Loucy (cell line): ENCODE data around the gene TOM1L1.

Experiments used
- H2AFZ ChIP-seq: fragments of 200-600 bp; sonication (generic); 2 replicates; pipeline ENCODE4 v1.6.0; 2016; ENCODE audit warnings: antibody characterized with exemption, mild to moderate bottlenecking, low read length, moderate library complexity
- H3F3A ChIP-seq: fragments of 200-600 bp; 2 replicates; pipeline ENCODE4 v1.6.0; 2016; ENCODE audit warnings: antibody characterized with exemption, low read depth, mild to moderate bottlenecking
- H3K27me3 ChIP-seq: fragments of 200-600 bp; sonication (generic); 2 replicates; pipeline ENCODE4 v1.6.1; 2014; ENCODE audit warnings: low read length, mild to moderate bottlenecking; ENCODE audit not compliant: insufficient read depth, poor library complexity, severe bottlenecking
- H3K36me3 ChIP-seq: fragments of 200-600 bp; sonication (generic); 2 replicates; pipeline ENCODE4 v1.6.1; 2016; ENCODE audit warnings: low read length; ENCODE audit not compliant: insufficient read depth
- H3K4me1 ChIP-seq: fragments of 200-600 bp; sonication (generic); 2 replicates; pipeline ENCODE4 v1.5.1; 2014; ENCODE audit warnings: low read length, mild to moderate bottlenecking; ENCODE audit not compliant: insufficient read depth, poor library complexity, severe bottlenecking
- H3K4me2 ChIP-seq: fragments of 200-600 bp; sonication (generic); 2 replicates; pipeline ENCODE4 v1.6.0; 2014; ENCODE audit warnings: antibody characterized with exemption, low read length, low read depth, mild to moderate bottlenecking; ENCODE audit not compliant: poor library complexity, severe bottlenecking
- H3K4me3 ChIP-seq: fragments of 200-600 bp; sonication (generic); 2 replicates; pipeline ENCODE4 v1.5.1; 2014; ENCODE audit warnings: low read length, mild to moderate bottlenecking, mixed read lengths; ENCODE audit not compliant: poor library complexity, severe bottlenecking
- H3K79me2 ChIP-seq: fragments of 200-600 bp; sonication (generic); 2 replicates; pipeline ENCODE4 v1.6.1; 2014; ENCODE audit warnings: low read length; ENCODE audit not compliant: insufficient read depth
- H3K9ac ChIP-seq: fragments of 200-600 bp; sonication (generic); 2 replicates; pipeline ENCODE4 v1.6.0; 2014; ENCODE audit warnings: mild to moderate bottlenecking, low read depth, low read length, moderate library complexity; ENCODE audit not compliant: poor library complexity, severe bottlenecking
- H3K9me2 ChIP-seq: fragments of 200-600 bp; sonication (generic); replicated peaks from 2 replicates; pipeline ENCODE4 v1.6.1; 2016; ENCODE audit warnings: low read depth, low read length, mixed read lengths
- H3K9me3 ChIP-seq: fragments of 200-600 bp; sonication (generic); 2 replicates; pipeline ENCODE4 v1.6.1; 2014; ENCODE audit warnings: mild to moderate bottlenecking, antibody characterized with exemption, low read length, low read depth; ENCODE audit not compliant: insufficient read depth
- H4K20me1 ChIP-seq: fragments of 200-600 bp; sonication (generic); 2 replicates; pipeline ENCODE4 v1.6.0; 2014; ENCODE audit warnings: antibody characterized with exemption, low read length, mild to moderate bottlenecking; ENCODE audit not compliant: insufficient read depth, poor library complexity, severe bottlenecking
- EZH2phosphoT487 ChIP-seq: fragments of 200-600 bp; IDR thresholded peaks from 2 replicates; pipeline ENCODE4 v1.6.1; 2018; ENCODE audit warnings: antibody characterized with exemption, mild to moderate bottlenecking, moderate library complexity, borderline replicate concordance
- TF ChIP-seq, protein P1 (sequence below): fragments of 200-600 bp; sonication (generic); conservative IDR thresholded peaks from 2 replicates; pipeline ENCODE4 v1.5.1; 2014; ENCODE audit warnings: mild to moderate bottlenecking, antibody characterized with exemption, low read length

Gene TOM1L1

DNA sequence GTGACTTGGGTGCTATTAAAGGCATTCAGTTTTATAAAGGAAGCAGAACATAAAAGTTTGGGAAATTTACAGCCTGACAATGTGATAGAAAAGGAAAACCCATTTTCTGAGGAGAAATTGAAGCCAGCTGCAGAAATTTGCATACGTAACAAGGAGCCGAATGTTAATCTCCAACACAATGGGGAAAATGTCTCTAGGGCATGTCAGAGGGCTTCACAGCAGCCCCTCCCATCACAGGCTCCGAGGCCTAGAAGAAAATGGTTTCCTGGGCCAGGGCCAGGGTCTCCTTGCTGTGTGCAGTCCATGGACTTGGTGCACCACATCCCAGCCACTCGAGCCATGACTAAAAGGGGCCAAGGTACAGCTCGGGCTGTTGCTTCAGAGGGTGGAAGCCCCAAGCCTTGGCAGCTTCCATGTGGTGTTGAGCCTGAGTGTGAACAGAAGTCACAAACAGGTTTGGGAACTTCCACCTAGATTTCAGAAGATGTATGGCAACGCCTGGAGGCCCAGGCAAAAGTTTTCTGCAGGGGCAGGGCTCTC lies 23.9 kb upstream of the TOM1L1 start:
- no peaks in the 10 kb centered on the region for H3F3A ChIP-seq
- H3K4me1 ChIP-seq, result no peaks in the 10 kb centered on the region
- no peak overlapping the region for H3K9ac ChIP-seq
- H3K4me3 ChIP-seq, result no peak overlapping the region
- H4K20me1 ChIP-seq, result no peaks in the 10 kb centered on the region
- no peaks in the 10 kb centered on the region for H3K79me2 ChIP-seq
- no peaks in the 10 kb centered on the region for H3K27me3 ChIP-seq
- H3K4me2 ChIP-seq, result no peak overlapping the region
- H3K9me2 ChIP-seq, result no peaks in the 10 kb centered on the region
- no peak overlapping the region for H2AFZ ChIP-seq
- H3K36me3 ChIP-seq, result no peaks in the 10 kb centered on the region
- no peaks in the 10 kb centered on the region for H3K9me3 ChIP-seq
- no peak for TF ChIP-seq EZH2phosphoT487
- TF ChIP-seq, protein P1, sequence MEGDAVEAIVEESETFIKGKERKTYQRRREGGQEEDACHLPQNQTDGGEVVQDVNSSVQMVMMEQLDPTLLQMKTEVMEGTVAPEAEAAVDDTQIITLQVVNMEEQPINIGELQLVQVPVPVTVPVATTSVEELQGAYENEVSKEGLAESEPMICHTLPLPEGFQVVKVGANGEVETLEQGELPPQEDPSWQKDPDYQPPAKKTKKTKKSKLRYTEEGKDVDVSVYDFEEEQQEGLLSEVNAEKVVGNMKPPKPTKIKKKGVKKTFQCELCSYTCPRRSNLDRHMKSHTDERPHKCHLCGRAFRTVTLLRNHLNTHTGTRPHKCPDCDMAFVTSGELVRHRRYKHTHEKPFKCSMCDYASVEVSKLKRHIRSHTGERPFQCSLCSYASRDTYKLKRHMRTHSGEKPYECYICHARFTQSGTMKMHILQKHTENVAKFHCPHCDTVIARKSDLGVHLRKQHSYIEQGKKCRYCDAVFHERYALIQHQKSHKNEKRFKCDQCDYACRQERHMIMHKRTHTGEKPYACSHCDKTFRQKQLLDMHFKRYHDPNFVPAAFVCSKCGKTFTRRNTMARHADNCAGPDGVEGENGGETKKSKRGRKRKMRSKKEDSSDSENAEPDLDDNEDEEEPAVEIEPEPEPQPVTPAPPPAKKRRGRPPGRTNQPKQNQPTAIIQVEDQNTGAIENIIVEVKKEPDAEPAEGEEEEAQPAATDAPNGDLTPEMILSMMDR, result no peak

DNA sequence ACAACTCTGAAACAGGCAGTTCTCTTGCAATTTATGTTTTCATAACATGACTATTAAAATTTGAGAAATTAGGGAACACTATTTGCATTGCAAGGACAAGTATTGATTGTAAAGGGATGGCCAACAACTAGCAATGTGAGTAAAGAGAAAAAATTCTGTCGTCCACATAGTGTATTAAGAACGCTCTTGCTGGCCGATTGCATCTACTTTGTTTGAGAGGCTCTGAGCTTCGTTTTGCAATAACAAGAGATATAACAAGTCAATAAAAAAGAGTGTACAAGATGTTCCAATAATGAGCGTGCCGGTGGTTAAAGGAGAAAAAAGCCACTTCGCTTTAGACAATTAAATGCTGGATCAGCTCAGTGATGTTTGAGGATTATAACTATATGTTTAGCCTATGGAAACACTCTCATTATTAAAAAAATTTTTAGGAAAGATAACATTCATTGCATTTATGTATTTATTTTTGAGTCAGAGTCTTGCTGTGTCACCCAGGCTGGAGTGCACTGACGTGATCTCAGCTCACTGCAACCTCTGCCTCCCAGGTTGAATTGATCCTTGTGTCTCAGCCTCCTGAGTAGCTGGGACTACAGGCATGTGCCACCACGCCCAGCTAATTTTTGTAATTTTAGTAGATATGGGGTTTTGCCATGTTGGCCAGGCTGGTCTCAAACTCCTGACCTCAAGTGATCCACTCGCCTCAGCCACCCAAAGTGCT lies 19.2 kb upstream of the TOM1L1 start:
- H3K4me3 ChIP-seq, result no peak overlapping the region

GRCh38 chr17:54882371-54882770 lies 18.3 kb upstream of the TOM1L1 start:
- Histone ChIP-seq H3K9ac (no peak overlapping the region), H3K9me3 (no peaks in the 10 kb centered on the region), H3F3A (no peaks in the 10 kb centered on the region), H3K4me1 (no peaks in the 10 kb centered on the region), H3K36me3 (no peaks in the 10 kb centered on the region), H2AFZ (no peak overlapping the region), H3K4me2 (no peak overlapping the region), H3K79me2 (no peaks in the 10 kb centered on the region), H3K9me2 (no peaks in the 10 kb centered on the region), H4K20me1 (no peaks in the 10 kb centered on the region), H3K27me3 (no peaks in the 10 kb centered on the region), H3K4me3 (no peak overlapping the region)
- TF ChIP-seq EZH2phosphoT487, result no peak
- TF ChIP-seq, protein P1, result no peak

More for the DNA sequence above, 19.2 kb upstream of the TOM1L1 start:
- Histone ChIP-seq H3K79me2 (no peaks in the 10 kb centered on the region), H3K4me1 (no peaks in the 10 kb centered on the region), H3K9ac (no peak overlapping the region), H3K9me2 (no peaks in the 10 kb centered on the region), H3F3A (no peaks in the 10 kb centered on the region), H4K20me1 (no peaks in the 10 kb centered on the region), H3K9me3 (no peaks in the 10 kb centered on the region), H3K36me3 (no peaks in the 10 kb centered on the region), H3K4me2 (no peak overlapping the region), H3K27me3 (no peaks in the 10 kb centered on the region), H2AFZ (no peak overlapping the region)
- TF ChIP-seq EZH2phosphoT487, result no peak
- TF ChIP-seq, protein P1, result no peak
